AML-193 (cell line): ENCODE results near the gene INPP5K.
"Not testable (repeated sequence)": the region's sequence is repeated elsewhere in the genome, so short reads cannot be mapped to it uniquely, and the experiment has no call there.

Source experiments
- DNase-seq, 2 experiments: peaks; one replicate each; lab custom pipeline; 2025; lab: John Stamatoyannopoulos, UW

The INPP5K gene

DNA sequence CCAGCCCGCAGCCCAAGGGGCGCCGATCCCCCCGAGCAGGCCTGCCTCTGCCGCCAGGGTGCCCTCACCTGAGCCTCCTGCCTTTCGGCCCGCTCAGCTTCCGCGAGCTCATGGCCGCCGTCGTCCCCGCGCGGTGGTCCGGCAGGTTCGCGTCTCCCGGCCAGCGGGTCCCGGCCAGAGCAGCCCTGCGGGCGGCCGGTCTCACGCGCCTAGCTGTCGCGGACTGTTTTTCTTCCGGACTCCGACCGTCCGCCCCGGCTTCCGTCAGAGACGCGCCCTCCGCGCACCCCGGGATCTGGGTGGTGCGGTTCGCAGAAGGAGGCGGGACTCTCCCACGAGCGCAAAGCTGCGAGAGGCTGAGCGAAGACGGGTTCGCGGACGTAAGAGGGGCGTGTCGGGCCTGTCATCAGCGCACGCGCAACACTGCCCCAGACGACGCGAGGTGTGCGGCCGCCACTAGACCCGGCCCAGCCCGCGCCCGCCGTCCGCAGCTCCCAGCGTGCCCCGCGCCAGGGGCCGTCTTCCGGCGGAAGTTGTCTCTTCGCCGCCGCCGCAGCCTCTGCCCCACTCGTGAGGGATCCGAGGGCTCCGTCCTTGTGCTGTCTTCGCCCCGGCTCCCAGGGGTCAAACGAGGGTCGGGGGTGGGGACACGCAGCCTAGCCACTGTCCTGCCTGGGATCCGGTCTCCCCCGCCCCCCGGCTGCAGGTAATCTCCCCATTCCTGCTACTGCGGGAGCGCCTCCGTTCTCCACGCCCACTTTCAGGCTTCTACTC lies at the start of gene INPP5K:
INPP5K (minus strand) TSS at position 225 of the 774 bp plus-strand sequence; CDS start at position 112, 113 bp downstream.
- DNase-seq: peak; percentile 81 to 83

GRCh38 chr17:1565877-1566276 lies 49.5 kb upstream of the INPP5K start:
- DNase-seq: no peak

DNA sequence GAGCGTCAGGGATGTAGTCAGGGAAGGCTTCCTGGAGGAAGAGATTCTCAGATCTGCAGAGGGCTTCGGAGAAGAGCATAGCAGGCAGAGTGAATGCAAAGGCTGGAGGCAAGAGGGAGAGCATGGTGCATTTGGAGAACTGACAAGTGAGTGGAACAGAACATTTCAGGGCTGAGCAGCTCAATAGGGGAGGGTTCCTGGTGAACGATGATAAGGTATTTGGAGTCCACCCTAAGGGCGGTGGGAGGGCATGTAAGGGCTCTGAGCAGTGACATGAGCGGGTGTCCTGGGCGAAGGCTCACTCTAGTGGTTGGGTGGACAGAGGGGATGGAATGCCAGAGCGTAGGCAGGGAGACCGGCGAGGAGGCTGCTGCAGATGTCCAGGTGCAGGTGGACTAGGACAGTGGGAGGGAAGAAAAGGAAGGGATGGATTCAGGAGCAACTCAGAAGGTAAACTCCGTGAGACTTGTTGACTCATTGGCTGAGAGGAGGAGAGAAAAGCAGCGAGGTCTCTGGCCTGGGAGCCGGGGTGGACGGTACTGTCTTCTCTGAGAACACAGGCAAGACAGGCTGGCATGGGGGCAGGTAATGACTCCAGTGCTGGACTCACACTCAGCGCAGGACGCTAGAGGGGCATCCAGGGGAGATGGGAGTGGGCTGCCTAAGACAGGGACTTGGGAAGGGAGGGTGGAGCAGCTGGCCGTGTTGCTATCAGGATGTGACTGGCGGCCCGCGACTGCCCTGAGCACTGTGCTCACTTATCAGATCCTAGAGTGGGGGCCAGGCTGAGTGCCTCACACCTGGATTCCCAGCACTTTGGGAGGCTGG lies 47.6 kb upstream of the INPP5K start:
- DNase-seq: no peak

- DNase-seq: not testable (repeated sequence)
Observed at GRCh38 chr17:1563471-1563785, 47.0 kb upstream of the INPP5K start.

DNA sequence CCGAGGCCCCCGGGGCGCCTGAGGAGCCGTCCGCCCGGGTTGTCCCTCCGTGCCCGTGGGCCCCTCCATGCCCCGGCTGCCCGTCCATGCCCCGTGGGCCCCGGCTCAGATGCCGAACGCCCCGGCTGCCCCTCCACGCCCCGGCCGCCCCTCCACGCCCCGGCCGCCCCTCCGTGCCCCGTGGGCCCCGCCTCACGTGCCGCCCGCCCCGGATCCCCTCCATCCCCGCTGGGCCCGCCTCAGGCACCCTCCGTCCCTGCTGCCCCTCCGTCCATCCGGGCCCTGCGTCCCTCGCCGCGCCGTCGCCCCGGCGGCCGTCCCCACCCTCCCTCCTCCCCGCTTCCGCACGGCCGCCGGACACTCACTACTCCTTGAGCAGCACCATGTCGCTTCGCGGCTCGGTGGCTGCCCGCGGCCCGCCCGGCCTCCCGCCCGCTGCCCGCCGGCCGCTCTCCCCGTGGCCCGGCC lies 45.8 kb upstream of the INPP5K start:
- no peak for DNase-seq

DNA sequence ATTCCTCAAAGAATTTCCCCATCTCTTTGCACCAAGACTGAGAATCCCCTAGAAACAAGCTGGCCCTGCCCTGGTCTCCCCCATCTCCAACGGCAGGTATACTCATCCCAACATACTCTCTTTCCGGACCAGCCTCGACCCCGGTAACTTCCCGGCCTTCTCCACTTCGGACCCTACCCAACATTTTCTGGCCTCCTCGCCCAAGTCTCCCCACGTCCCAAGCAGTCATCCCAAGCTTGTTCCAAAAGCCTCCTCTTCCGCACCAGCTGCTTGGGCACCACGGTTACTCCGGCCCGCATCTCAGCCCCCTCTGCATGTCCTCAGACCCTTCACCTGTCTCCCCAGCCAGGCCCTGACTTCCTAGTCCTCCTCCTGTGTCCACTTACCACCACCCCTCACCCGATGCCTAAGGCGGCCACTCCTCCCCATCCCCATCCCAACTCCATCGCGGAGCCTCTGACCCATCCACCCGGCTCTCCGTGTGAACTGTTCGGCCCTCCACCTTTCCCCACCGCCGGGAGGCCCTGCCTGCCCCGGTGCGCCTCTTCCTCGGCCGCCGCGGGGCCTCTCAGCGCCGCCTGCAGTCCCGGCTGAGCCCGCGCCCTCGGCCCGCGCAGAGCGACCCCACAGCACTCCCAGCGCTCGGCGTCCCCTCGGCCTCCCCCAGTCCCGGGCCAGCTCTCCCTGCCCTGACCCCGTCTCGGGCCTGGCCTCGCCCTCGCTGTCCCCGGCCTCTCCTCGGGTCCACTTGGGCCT lies 45.2 kb upstream of the INPP5K start:
- no peak for DNase-seq

GRCh38 chr17:1560858-1561355 lies 44.5 kb upstream of the INPP5K start:
- DNase-seq: no peak

DNA sequence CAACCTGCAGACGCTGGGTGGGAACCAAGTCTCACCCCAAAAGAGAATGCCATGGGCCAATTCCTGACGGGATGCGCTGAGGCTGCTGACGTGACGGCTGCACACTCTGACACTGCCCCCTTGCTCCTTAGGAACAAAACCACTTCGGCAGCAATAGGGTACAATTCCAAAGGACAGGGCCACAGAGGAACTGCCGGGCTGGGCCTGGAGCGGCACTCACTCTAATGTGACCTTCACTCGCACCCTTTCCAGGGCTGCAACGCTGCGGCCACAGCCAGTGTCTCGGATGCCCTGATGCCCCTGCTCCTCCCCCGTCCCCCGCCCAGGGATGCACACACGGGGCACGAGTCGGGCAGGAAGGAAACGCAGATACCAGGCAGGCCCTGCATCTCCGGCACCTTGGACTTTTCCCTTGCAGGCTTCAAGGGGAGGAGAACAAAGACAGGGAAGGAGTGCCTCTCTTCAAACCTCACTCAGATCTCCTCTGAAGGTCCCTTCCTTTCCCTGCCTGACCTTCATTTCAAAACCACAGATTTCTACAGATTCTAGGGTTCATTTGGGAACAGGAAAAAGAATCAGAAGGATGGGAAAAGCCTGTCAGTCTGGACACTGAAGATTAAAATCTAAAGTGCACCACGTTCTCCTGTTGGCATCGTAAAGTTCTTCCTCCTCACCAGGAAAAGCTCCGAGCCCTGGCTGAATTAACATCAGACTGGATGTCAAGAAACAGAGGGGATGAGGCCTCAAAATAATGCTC lies 43.9 kb upstream of the INPP5K start:
- DNase-seq: no peak

DNA sequence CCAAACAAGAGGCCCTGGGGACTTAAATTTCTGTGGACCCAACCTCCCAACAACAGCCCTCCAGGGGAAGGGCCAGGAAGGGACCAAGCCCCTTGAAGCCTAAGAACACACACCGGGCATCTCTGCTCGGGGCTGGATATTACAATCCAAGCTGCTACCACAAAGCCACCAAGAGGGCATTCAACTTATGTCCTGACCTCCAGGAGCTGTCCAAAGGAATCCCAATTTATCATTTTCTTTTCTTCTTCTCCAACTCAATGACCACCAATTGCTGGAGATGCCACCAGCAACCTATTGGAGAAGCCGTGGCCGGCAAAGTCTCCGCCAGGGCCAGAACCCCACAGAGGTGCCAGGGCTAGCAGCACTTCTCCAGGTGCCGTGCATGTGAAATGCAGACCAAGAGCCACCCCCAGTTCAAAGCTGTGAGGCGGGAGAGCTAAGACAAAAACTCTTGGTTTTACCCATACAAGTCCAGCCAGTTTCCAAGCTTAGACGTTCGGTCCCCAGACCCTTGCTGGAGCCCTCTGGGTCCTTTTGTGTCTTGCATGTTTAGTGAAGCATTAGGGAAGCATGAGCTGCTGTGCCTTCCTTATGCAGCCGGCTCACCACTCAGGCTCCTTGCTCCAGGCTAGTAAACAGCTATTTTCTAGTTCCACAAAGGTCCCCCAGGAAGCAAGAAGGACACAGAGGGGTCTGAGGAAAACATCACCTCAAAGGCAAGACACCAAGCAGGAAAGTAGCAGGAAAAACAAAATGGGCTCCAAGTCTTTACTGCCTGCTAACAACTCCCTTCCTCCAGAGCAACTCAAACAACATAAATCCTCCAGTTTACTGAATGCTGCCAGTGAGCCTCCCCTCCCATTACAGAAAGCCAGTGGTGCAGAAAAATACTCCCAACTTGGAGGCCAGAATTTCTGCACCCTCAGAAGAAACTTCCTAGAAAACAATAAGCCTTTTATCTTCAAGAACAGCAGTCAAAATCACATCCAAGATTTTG lies 42.9 kb upstream of the INPP5K start:
- no peak for DNase-seq

GRCh38 chr17:1558401-1558800 lies 42.0 kb upstream of the INPP5K start:
- peak in 1 of 2 experiments; percentile 3 for DNase-seq

GRCh38 chr17:1557355-1558095 lies 41.1 kb upstream of the INPP5K start:
- DNase-seq: no peak

DNA sequence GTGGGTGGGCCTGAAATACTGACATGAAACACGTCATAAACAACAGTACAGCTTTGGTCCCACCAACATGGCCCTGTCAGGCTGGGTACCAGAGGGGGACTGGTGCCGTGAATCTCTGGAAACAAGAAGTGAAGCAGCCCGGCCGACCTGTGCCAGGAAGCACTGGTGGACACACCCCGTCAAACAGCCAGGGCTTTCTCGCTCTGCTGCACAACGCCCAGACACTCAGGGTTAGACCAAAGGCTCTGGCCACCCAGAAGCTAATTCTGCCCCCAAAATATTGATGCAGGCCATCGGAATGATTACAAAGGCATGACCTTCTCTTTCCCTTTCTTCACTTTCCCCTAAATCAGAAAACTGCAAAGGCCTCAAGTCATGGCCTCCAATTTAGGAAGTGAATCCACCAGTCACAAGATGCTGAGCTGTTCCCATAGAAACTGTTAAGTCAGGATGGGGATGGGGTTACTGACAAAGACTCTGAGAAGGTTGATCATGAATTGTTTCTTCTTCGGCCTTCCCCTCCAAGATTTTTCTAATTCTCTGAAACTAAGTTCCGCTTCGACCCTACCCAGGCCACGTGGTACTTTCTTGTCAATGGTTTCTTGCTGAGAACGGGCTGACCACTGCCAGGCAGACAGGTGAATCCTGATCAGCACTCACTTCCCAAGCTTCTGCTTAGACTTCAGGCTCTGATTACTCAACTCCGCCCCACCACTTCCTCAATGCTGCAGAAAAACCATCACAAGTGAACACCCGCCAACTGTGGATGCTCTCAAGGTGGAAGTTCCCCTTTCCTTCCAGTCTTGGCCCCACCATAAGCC lies 39.4 kb upstream of the INPP5K start:
- peak; percentile 90 for DNase-seq

GRCh38 chr17:1554751-1555540 lies 38.5 kb upstream of the INPP5K start:
- no peak for DNase-seq

GRCh38 chr17:1553354-1554266 lies 37.2 kb upstream of the INPP5K start:
- DNase-seq: no peak

GRCh38 chr17:1552932-1553331 lies 36.5 kb upstream of the INPP5K start:
- no peak for DNase-seq

DNA sequence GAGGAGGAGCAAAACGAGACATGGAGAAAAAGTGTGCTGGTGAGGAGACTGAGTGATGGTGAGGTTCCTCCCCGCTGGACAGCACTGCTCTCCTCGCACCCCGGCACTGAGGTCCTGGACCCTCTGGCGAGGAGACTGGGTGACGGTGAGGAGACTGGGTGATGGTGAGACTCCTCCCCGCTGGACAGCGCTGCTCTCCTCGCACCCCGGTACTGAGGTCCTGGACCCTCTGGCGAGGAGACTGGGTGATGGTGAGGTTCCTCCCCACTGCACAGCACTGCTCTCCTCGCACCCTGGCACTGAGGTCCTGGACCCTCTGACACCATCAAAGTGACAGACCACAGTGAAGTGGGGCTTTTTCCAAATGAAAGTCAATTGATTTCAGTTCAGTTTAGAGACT lies 35.3 kb upstream of the INPP5K start:
- DNase-seq: no peak

DNA sequence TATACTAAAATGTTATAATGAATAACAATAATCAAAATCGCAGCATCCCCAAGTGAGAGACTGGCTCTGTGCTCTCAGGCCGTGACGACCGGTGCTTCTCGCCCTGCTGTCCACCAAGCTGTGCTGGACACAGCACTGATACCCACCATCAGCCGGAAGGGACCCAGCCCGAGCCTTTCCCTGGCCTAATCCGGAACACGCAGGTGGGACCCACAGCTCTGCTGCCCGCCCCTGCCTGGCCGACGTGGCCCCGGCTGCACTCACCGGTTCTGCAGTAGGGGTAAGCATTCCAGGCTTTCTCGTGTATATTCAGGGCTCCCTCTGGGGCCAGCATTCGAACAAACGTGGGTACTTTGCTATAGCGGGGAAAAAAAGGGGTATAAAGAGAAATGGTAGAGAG lies 31.6 kb upstream of the INPP5K start:
- DNase-seq: no peak
